Measurements from ENCODE around the gene TCF7L2.

TCF7L2 gene

GRCh38 chr10:113018034-113018433, 68.0 kb downstream of the TCF7L2 start:
- Histone ChIP-seq H3K27ac (ENCODE audit: low read length) (no peak overlapping the region), H3K4me1 (ENCODE audit: control insufficient read depth in 1 of 2, insufficient read depth in 2 of 2, low read length in 2 of 2) (peaks cover 6 to 38% of the 10 kb centered on the region in 2 donors), H3K36me3 (ENCODE audit: control insufficient read depth in 1 of 2, insufficient read depth in 2 of 2, low read length in 2 of 2) (no peaks in the 10 kb centered on the region), H3K9me3 (ENCODE audit: control insufficient read depth in 1 of 2, low read length in 2 of 2) (no peaks in the 10 kb centered on the region), H3K4me3 (ENCODE audit: low read depth in 1 of 2, low read length in 2 of 2) (no peak overlapping the region), H3K27me3 (ENCODE audit: low read depth, low read length) (no peaks in the 10 kb centered on the region)

DNA sequence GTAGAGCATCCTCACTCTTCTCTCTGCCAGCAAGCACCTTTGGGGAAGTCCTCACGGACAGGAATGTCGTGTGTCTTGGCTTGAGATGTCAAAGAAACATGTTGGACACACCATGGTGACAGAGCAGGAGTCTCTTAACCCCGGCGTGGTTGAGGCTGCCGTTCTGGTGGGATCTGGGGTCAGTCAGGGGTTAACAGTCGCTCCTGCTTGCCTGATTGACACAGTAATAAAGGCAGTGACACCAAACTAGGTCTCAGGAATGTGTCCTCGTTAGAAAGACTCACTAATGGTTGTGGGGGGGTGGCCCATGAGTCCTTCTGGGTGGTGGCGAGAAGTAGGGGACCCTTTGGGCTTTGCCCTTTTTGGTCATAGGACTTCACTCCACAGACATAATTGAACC, 69.0 kb downstream of the TCF7L2 start:
- Histone ChIP-seq H3K27me3 (ENCODE audit: low read depth, low read length) (no peaks in the 10 kb centered on the region), H3K4me1 (ENCODE audit: control insufficient read depth in 1 of 2, insufficient read depth in 2 of 2, low read length in 2 of 2) (peaks cover 6 to 38% of the 10 kb centered on the region in 2 donors), H3K36me3 (ENCODE audit: control insufficient read depth in 1 of 2, insufficient read depth in 2 of 2, low read length in 2 of 2) (no peaks in the 10 kb centered on the region), H3K27ac (ENCODE audit: low read length) (no peak overlapping the region), H3K4me3 (ENCODE audit: low read depth in 1 of 2, low read length in 2 of 2) (no peak overlapping the region), H3K9me3 (ENCODE audit: control insufficient read depth in 1 of 2, low read length in 2 of 2) (no peaks in the 10 kb centered on the region)

- Histone ChIP-seq H3K27ac (ENCODE audit: low read length) (no peak overlapping the region), H3K4me1 (ENCODE audit: control insufficient read depth in 1 of 2, insufficient read depth in 2 of 2, low read length in 2 of 2) (peaks cover 6 to 38% of the 10 kb centered on the region in 2 donors)
Measured at GRCh38 chr10:113019692-113020474, 69.8 kb downstream of the TCF7L2 start.

GRCh38 chr10:113020475-113020753, 70.4 kb downstream of the TCF7L2 start:
- no peaks in the 10 kb centered on the region for H3K9me3 ChIP-seq (ENCODE audit: control insufficient read depth in 1 of 2, low read length in 2 of 2)
- no peaks in the 10 kb centered on the region for H3K36me3 ChIP-seq (ENCODE audit: control insufficient read depth in 1 of 2, insufficient read depth in 2 of 2, low read length in 2 of 2)
- peaks cover 6 to 38% of the 10 kb centered on the region in 2 donors for H3K4me1 ChIP-seq (ENCODE audit: control insufficient read depth in 1 of 2, insufficient read depth in 2 of 2, low read length in 2 of 2)
- no peak overlapping the region for H3K4me3 ChIP-seq (ENCODE audit: low read depth in 1 of 2, low read length in 2 of 2)
- H3K27ac ChIP-seq (ENCODE audit: low read length): peak overlapping the region; percentile 22
- H3K27me3 ChIP-seq (ENCODE audit: low read depth, low read length): no peaks in the 10 kb centered on the region

More at GRCh38 chr10:113019692-113020474, 69.8 kb downstream of the TCF7L2 start:
- H3K36me3 ChIP-seq (ENCODE audit: control insufficient read depth in 1 of 2, insufficient read depth in 2 of 2, low read length in 2 of 2): no peaks in the 10 kb centered on the region
- H3K4me3 ChIP-seq (ENCODE audit: low read depth in 1 of 2, low read length in 2 of 2): no peak overlapping the region
- no peaks in the 10 kb centered on the region for H3K9me3 ChIP-seq (ENCODE audit: control insufficient read depth in 1 of 2, low read length in 2 of 2)
- H3K27me3 ChIP-seq (ENCODE audit: low read depth, low read length): no peaks in the 10 kb centered on the region

- Histone ChIP-seq H3K4me1 (ENCODE audit: control insufficient read depth in 1 of 2, insufficient read depth in 2 of 2, low read length in 2 of 2) (peaks cover 6 to 38% of the 10 kb centered on the region in 2 donors), H3K27ac (ENCODE audit: low read length) (peak overlapping the region; percentile 22), H3K36me3 (ENCODE audit: control insufficient read depth in 1 of 2, insufficient read depth in 2 of 2, low read length in 2 of 2) (no peaks in the 10 kb centered on the region), H3K27me3 (ENCODE audit: low read depth, low read length) (no peaks in the 10 kb centered on the region), H3K4me3 (ENCODE audit: low read depth in 1 of 2, low read length in 2 of 2) (no peak overlapping the region), H3K9me3 (ENCODE audit: control insufficient read depth in 1 of 2, low read length in 2 of 2) (no peaks in the 10 kb centered on the region)
Measured at GRCh38 chr10:113020838-113021237, 70.8 kb downstream of the TCF7L2 start.

GRCh38 chr10:113021268-113022040, 71.4 kb downstream of the TCF7L2 start:
- H3K4me3 ChIP-seq (ENCODE audit: low read depth in 1 of 2, low read length in 2 of 2): no peak overlapping the region
- H3K4me1 ChIP-seq (ENCODE audit: control insufficient read depth in 1 of 2, insufficient read depth in 2 of 2, low read length in 2 of 2): peaks cover 6 to 39% of the 10 kb centered on the region in 2 donors
- H3K36me3 ChIP-seq (ENCODE audit: control insufficient read depth in 1 of 2, insufficient read depth in 2 of 2, low read length in 2 of 2): no peaks in the 10 kb centered on the region
- H3K27me3 ChIP-seq (ENCODE audit: low read depth, low read length): no peaks in the 10 kb centered on the region
- H3K27ac ChIP-seq (ENCODE audit: low read length): no peak overlapping the region
- H3K9me3 ChIP-seq (ENCODE audit: control insufficient read depth in 1 of 2, low read length in 2 of 2): no peaks in the 10 kb centered on the region

DNA sequence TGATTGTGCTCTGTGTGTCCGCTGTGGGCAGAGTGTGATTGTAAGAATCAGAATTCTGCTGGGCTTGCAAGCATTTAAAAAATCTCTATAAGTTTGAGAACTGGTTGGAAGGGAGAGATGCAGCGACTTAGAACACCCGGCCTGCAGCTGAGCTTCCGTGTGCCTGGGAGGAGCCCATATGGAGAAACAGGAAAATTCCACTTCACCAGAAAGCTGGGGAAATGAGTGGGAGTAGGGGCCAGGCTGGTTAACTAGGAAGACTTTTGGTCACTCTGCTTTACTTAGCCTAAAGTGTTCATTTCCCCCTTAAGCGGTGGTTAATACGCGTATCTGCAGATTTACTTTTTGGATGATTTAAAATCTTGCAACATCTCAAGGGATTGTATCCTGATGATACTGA, 72.2 kb downstream of the TCF7L2 start:
- no peak overlapping the region for H3K4me3 ChIP-seq (ENCODE audit: low read depth in 1 of 2, low read length in 2 of 2)
- no peaks in the 10 kb centered on the region for H3K9me3 ChIP-seq (ENCODE audit: control insufficient read depth in 1 of 2, low read length in 2 of 2)
- H3K27ac ChIP-seq (ENCODE audit: low read length): no peak overlapping the region
- peaks cover 13 to 45% of the 10 kb centered on the region in 2 donors for H3K4me1 ChIP-seq (ENCODE audit: control insufficient read depth in 1 of 2, insufficient read depth in 2 of 2, low read length in 2 of 2)
- no peaks in the 10 kb centered on the region for H3K36me3 ChIP-seq (ENCODE audit: control insufficient read depth in 1 of 2, insufficient read depth in 2 of 2, low read length in 2 of 2)
- no peaks in the 10 kb centered on the region for H3K27me3 ChIP-seq (ENCODE audit: low read depth, low read length)

- Histone ChIP-seq H3K9me3 (ENCODE audit: control insufficient read depth in 1 of 2, low read length in 2 of 2) (no peaks in the 10 kb centered on the region), H3K27ac (ENCODE audit: low read length) (no peak overlapping the region), H3K36me3 (ENCODE audit: control insufficient read depth in 1 of 2, insufficient read depth in 2 of 2, low read length in 2 of 2) (no peaks in the 10 kb centered on the region), H3K4me3 (ENCODE audit: low read depth in 1 of 2, low read length in 2 of 2) (no peak overlapping the region), H3K4me1 (ENCODE audit: control insufficient read depth in 1 of 2, insufficient read depth in 2 of 2, low read length in 2 of 2) (peaks cover 21 to 52% of the 10 kb centered on the region in 2 donors), H3K27me3 (ENCODE audit: low read depth, low read length) (no peaks in the 10 kb centered on the region)
Measured at GRCh38 chr10:113023017-113023416, 73.0 kb downstream of the TCF7L2 start.

DNA sequence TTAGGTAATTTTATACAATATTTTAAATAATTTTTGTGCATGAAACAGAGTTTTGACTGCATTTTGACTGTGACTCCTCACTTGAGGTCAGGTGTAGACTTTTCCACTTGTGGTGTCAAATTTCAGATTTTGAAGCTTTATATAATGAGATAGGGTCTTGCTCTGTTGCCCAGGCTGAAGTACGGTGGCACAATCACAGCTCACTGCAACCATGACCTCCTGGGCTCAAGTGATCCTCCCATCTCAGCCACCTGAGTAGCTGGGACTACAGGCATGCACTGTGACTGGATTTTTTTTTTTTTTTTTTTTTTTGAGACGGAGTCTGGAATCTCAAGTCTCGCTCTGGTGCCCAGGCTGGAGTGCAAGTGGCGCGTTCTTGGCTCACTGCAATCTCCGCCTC, 74.9 kb downstream of the TCF7L2 start:
- Histone ChIP-seq H3K36me3 (ENCODE audit: control insufficient read depth in 1 of 2, insufficient read depth in 2 of 2, low read length in 2 of 2) (no peaks in the 10 kb centered on the region), H3K27ac (ENCODE audit: low read length) (no peak overlapping the region), H3K9me3 (ENCODE audit: control insufficient read depth in 1 of 2, low read length in 2 of 2) (no peaks in the 10 kb centered on the region), H3K27me3 (ENCODE audit: low read depth, low read length) (no peaks in the 10 kb centered on the region), H3K4me3 (ENCODE audit: low read depth in 1 of 2, low read length in 2 of 2) (no peak overlapping the region), H3K4me1 (ENCODE audit: control insufficient read depth in 1 of 2, insufficient read depth in 2 of 2, low read length in 2 of 2) (peaks cover 21 to 51% of the 10 kb centered on the region in 2 donors)

- Histone ChIP-seq H3K4me1 (ENCODE audit: control insufficient read depth in 1 of 2, insufficient read depth in 2 of 2, low read length in 2 of 2) (peaks cover 21 to 48% of the 10 kb centered on the region in 2 donors), H3K27ac (ENCODE audit: low read length) (no peak overlapping the region), H3K9me3 (ENCODE audit: control insufficient read depth in 1 of 2, low read length in 2 of 2) (no peaks in the 10 kb centered on the region), H3K36me3 (ENCODE audit: control insufficient read depth in 1 of 2, insufficient read depth in 2 of 2, low read length in 2 of 2) (no peaks in the 10 kb centered on the region), H3K4me3 (ENCODE audit: low read depth in 1 of 2, low read length in 2 of 2) (no peak overlapping the region), H3K27me3 (ENCODE audit: low read depth, low read length) (no peaks in the 10 kb centered on the region)
Measured at GRCh38 chr10:113025487-113025886, 75.4 kb downstream of the TCF7L2 start.

- Histone ChIP-seq H3K9me3 (ENCODE audit: control insufficient read depth in 1 of 2, low read length in 2 of 2) (no peaks in the 10 kb centered on the region), H3K27me3 (ENCODE audit: low read depth, low read length) (no peaks in the 10 kb centered on the region), H3K27ac (ENCODE audit: low read length) (no peak overlapping the region), H3K4me3 (ENCODE audit: low read depth in 1 of 2, low read length in 2 of 2) (no peak overlapping the region), H3K36me3 (ENCODE audit: control insufficient read depth in 1 of 2, insufficient read depth in 2 of 2, low read length in 2 of 2) (no peaks in the 10 kb centered on the region), H3K4me1 (ENCODE audit: control insufficient read depth in 1 of 2, insufficient read depth in 2 of 2, low read length in 2 of 2) (peaks cover 17 to 45% of the 10 kb centered on the region in 2 donors)
Measured at GRCh38 chr10:113026679-113027078, 76.6 kb downstream of the TCF7L2 start.

All from muscle layer of duodenum (tissue), 2 donors.